PC-9 (cell line): Measurements from ENCODE around the gene COL23A1. TPM values are rescaled to one million over a fixed set of nuclear protein-coding genes. Genes with fewer than 3 reads are reported as not detected.

ENCODE experiments used
- BruUV-seq: library from RNA; stranded (reverse); fragments of 400-500 nt; replicated peaks from 2 replicates; lab custom pipeline; 2021; lab: Mats Ljungman, UMichigan
- CTCF ChIA-PET: fragments of 300-600 bp; sonication (Branson Sonifier 250); formaldehyde crosslinking; loops from one replicate; lab custom pipeline; 2022; ENCODE audit warnings: antibody characterized with exemption; lab: Charles Lee
- POLR2A ChIA-PET: fragments of 300-600 bp; sonication (Branson Sonifier 250); formaldehyde crosslinking; loops from one replicate; lab custom pipeline; 2022; ENCODE audit warnings: antibody characterized with exemption; ENCODE audit not compliant: unreplicated experiment; lab: Charles Lee
- DNase-seq, 2 experiments: peaks; one replicate each; pipeline versions ENCODE4 v3.0.0 to v3.0.0-alpha.2; 2015 to 2022; ENCODE audit warnings: mixed read lengths in 1 of 2
- H2AFZ ChIP-seq: fragments of 200-600 bp; sonication (generic); 2 replicates; pipeline ENCODE4 v1.8.1; 2017; ENCODE audit warnings: antibody characterized with exemption
- H3F3A ChIP-seq: fragments of 200-600 bp; sonication (generic); 2 replicates; pipeline ENCODE4 v1.8.1; 2017; ENCODE audit warnings: antibody characterized with exemption, mild to moderate bottlenecking, low read depth; ENCODE audit not compliant: insufficient read depth
- H3K27ac ChIP-seq: fragments of 200-600 bp; sonication (generic); 2 replicates; pipeline ENCODE4 v1.6.1; 2016; ENCODE audit warnings: mixed run types
- H3K27me3 ChIP-seq: fragments of 200-600 bp; sonication (generic); 2 replicates; pipeline ENCODE4 v1.6.1; 2016; ENCODE audit warnings: low read depth, mixed run types; ENCODE audit not compliant: insufficient read depth
- H3K36me3 ChIP-seq: fragments of 200-600 bp; sonication (generic); 2 replicates; pipeline ENCODE4 v1.6.1; 2016; ENCODE audit warnings: low read depth, mixed run types
- H3K4me1 ChIP-seq: fragments of 200-600 bp; sonication (generic); replicated peaks from 2 replicates; pipeline ENCODE4 v1.6.1; 2016; ENCODE audit warnings: mixed run types; ENCODE audit not compliant: insufficient read depth
- H3K4me2 ChIP-seq: fragments of 200-600 bp; sonication (generic); 2 replicates; pipeline ENCODE4 v1.6.1; 2017; ENCODE audit warnings: mixed run types
- H3K4me3 ChIP-seq: fragments of 200-600 bp; sonication (generic); 2 replicates; pipeline ENCODE4 v1.6.1; 2016; ENCODE audit warnings: mixed run types
- H3K79me2 ChIP-seq: fragments of 200-600 bp; sonication (generic); 2 replicates; pipeline ENCODE4 v1.6.1; 2017; ENCODE audit warnings: low read depth, mixed run types
- H3K9me2 ChIP-seq: fragments of 200-600 bp; sonication (generic); 2 replicates; pipeline ENCODE4 v1.8.1; 2017; ENCODE audit warnings: mild to moderate bottlenecking; ENCODE audit not compliant: insufficient read depth
- H3K9me3 ChIP-seq: fragments of 200-600 bp; sonication (generic); 2 replicates; pipeline ENCODE4 v1.8.1; 2016; ENCODE audit warnings: low read depth; ENCODE audit not compliant: insufficient read depth
- H4K20me1 ChIP-seq: fragments of 200-600 bp; sonication (generic); 2 replicates; pipeline ENCODE4 v1.8.1; 2017; ENCODE audit not compliant: insufficient read depth
- CTCF ChIP-seq: fragments of 200-600 bp; sonication (generic); conservative IDR thresholded peaks from 2 replicates; pipeline ENCODE4 v1.6.1; 2017; ENCODE audit warnings: mixed run types, antibody characterized with exemption, mild to moderate bottlenecking, moderate library complexity
- EZH2 ChIP-seq: fragments of 200-600 bp; sonication (generic); IDR thresholded peaks from 2 replicates; pipeline ENCODE4 v1.8.0; 2017; ENCODE audit warnings: antibody characterized with exemption, low read depth
- intact Hi-C: fragments of 100-400 bp; cut with micrococcal nuclease; formaldehyde crosslinking; loops from one replicate; pipeline ENCODE4 v1.10.0; 2022; ENCODE audit not compliant: unreplicated experiment
- total RNA-seq: library from RNA; stranded (reverse); gene quantifications from 2 replicates; pipeline ENCODE4 v1.2.3, GENCODE V29; 2021

COL23A1 gene
- total RNA-seq, 1 experiment from 2014 or later, result not detected

- ChIA-PET POLR2A (interaction anchor here (0.7 kb wide), 1 partner anchor 243 kb away, joined by 4 read pairs; no protein-coding TSS in a partner anchor), CTCF (no interaction called here)
- DNase-seq, result no peak
- TF ChIP-seq EZH2 (no peak), CTCF (no peak)
- Histone ChIP-seq H3K4me3 (no peak overlapping the region), H3K27me3 (peaks cover 100% of the 10 kb centered on the region), H3K27ac (no peak overlapping the region), H3K9me3 (no peaks in the 10 kb centered on the region), H3K4me1 (no peaks in the 10 kb centered on the region), H3K4me2 (no peak overlapping the region), H3K79me2 (no peaks in the 10 kb centered on the region), H4K20me1 (no peaks in the 10 kb centered on the region), H3K9me2 (no peaks in the 10 kb centered on the region), H3K36me3 (no peaks in the 10 kb centered on the region), H3F3A (no peaks in the 10 kb centered on the region), H2AFZ (no peak overlapping the region)
- intact Hi-C loops, result no loop called here
- no TSS peak for BruUV-seq
Observed at GRCh38 chr5:178381921-178382695, 208.1 kb downstream of the COL23A1 start.

GRCh38 chr5:178381206-178381605 is 209.0 kb downstream of the COL23A1 start:
- intact Hi-C loops, result no loop called here
- ChIA-PET POLR2A (no interaction called here), CTCF (no interaction called here)
- Histone ChIP-seq H3K9me3 (no peaks in the 10 kb centered on the region), H3K4me2 (no peak overlapping the region), H3K27ac (no peak overlapping the region), H3K4me1 (no peaks in the 10 kb centered on the region), H3K4me3 (no peak overlapping the region), H3K27me3 (peaks cover 100% of the 10 kb centered on the region), H2AFZ (no peak overlapping the region), H3K36me3 (no peaks in the 10 kb centered on the region), H3K79me2 (no peaks in the 10 kb centered on the region), H3F3A (no peaks in the 10 kb centered on the region), H3K9me2 (no peaks in the 10 kb centered on the region), H4K20me1 (no peaks in the 10 kb centered on the region)
- BruUV-seq, result no TSS peak
- DNase-seq, result no peak
- TF ChIP-seq CTCF (no peak), EZH2 (no peak)

- H3K27me3 ChIP-seq, result peaks cover 100% of the 10 kb centered on the region
Observed at GRCh38 chr5:178380541-178381074, 209.6 kb downstream of the COL23A1 start.

More at GRCh38 chr5:178380541-178381074, 209.6 kb downstream of the COL23A1 start:
- H3K4me2 ChIP-seq, result no peak overlapping the region
- no peaks in the 10 kb centered on the region for H3F3A ChIP-seq
- H3K4me1 ChIP-seq, result no peaks in the 10 kb centered on the region
- no peaks in the 10 kb centered on the region for H3K79me2 ChIP-seq
- no peak overlapping the region for H2AFZ ChIP-seq
- no peaks in the 10 kb centered on the region for H4K20me1 ChIP-seq
- intact Hi-C loops, result no loop called here
- H3K36me3 ChIP-seq, result no peaks in the 10 kb centered on the region
- no TSS peak for BruUV-seq
- POLR2A ChIA-PET, result no interaction called here
- H3K27ac ChIP-seq, result no peak overlapping the region
- no peak overlapping the region for H3K4me3 ChIP-seq
- no peaks in the 10 kb centered on the region for H3K9me3 ChIP-seq
- TF ChIP-seq CTCF (no peak), EZH2 (no peak)
- no peaks in the 10 kb centered on the region for H3K9me2 ChIP-seq
- CTCF ChIA-PET, result no interaction called here
- no peak for DNase-seq
